GM19035 (cell line): Measurements from ENCODE around the gene MEIS2.

Experiments
- ATAC-seq: cut with Tn5 transposase; IDR thresholded peaks from one replicate; pipeline ENCODE4 v1.9.1; 2021; ENCODE audit not compliant: unreplicated experiment

The MEIS2 gene

GRCh38 chr15:36903922-36904556 lies 196.3 kb downstream of the MEIS2 start:
- no peak for ATAC-seq

- ATAC-seq: no peak
Observed at GRCh38 chr15:36903195-36903594, 197.2 kb downstream of the MEIS2 start.

- no peak for ATAC-seq
Observed at GRCh38 chr15:36901012-36901411, 199.3 kb downstream of the MEIS2 start.

GRCh38 chr15:36899696-36900095 lies 200.7 kb downstream of the MEIS2 start:
- no peak for ATAC-seq

GRCh38 chr15:36898536-36899126 lies 201.7 kb downstream of the MEIS2 start:
- no peak for ATAC-seq

GRCh38 chr15:36897834-36898233 lies 202.5 kb downstream of the MEIS2 start:
- ATAC-seq: no peak

- no peak for ATAC-seq
Observed at GRCh38 chr15:36896949-36897348, 203.4 kb downstream of the MEIS2 start.

GRCh38 chr15:36894075-36894474 lies 206.3 kb downstream of the MEIS2 start:
- no peak for ATAC-seq

GRCh38 chr15:36893276-36893675 lies 207.1 kb downstream of the MEIS2 start:
- ATAC-seq: no peak

- ATAC-seq: no peak
Observed at GRCh38 chr15:36888011-36888992, 212.0 kb downstream of the MEIS2 start.

GRCh38 chr15:36887214-36887961 lies 213.0 kb downstream of the MEIS2 start:
- ATAC-seq: no peak

- ATAC-seq: no peak
Observed at GRCh38 chr15:36886701-36887100, 213.6 kb downstream of the MEIS2 start.

GRCh38 chr15:36886191-36886590 lies 214.2 kb downstream of the MEIS2 start:
- ATAC-seq: no peak

- no peak for ATAC-seq
Observed at GRCh38 chr15:36885771-36886170, 214.6 kb downstream of the MEIS2 start.

GRCh38 chr15:36884936-36885635 lies 215.3 kb downstream of the MEIS2 start:
- no peak for ATAC-seq

- ATAC-seq: no peak
Observed at GRCh38 chr15:36884518-36884875, 215.9 kb downstream of the MEIS2 start.

- ATAC-seq: peak; percentile 87
Observed at GRCh38 chr15:36883713-36884517, 216.4 kb downstream of the MEIS2 start.

GRCh38 chr15:36882487-36883131 lies 217.7 kb downstream of the MEIS2 start:
- ATAC-seq: no peak

- ATAC-seq: no peak
Observed at GRCh38 chr15:36882056-36882455, 218.3 kb downstream of the MEIS2 start.
